Keratinocyte (primary cell): ENCODE results near the gene CISTR. TPM values are rescaled to one million over a fixed set of nuclear protein-coding genes. Genes with fewer than 3 reads are reported as not detected.

Source experiments
- DNase-seq: peaks from one replicate; pipeline ENCODE4 v3.0.0-alpha.2; 2011; ENCODE audit warnings: low read depth, missing footprints, low spot score
- FAIRE-seq: peaks from 2 replicates; lab custom pipeline; 2011; peaks lifted over from hg19 to GRCh38; lab: Jason Lieb, UNC
- H2AFZ ChIP-seq: 2 replicates; pipeline ENCODE4 v1.6.0; 2012; ENCODE audit warnings: low read length, control low read depth, inconsistent platforms; ENCODE audit not compliant: control insufficient read depth
- H3K27ac ChIP-seq: 2 replicates; pipeline ENCODE4 v1.5.1; 2011; ENCODE audit warnings: low read length; ENCODE audit not compliant: control insufficient read depth, insufficient read depth
- H3K27me3 ChIP-seq: 3 replicates; pipeline ENCODE4 v1.6.0; 2011; ENCODE audit warnings: low read length; ENCODE audit not compliant: control insufficient read depth, insufficient read depth; ENCODE audit errors: extremely low read depth
- H3K36me3 ChIP-seq, 2 experiments: 2 replicates in 1 of 2; 3 replicates in 1 of 2; pipeline ENCODE4 v1.5.1; 2011; ENCODE audit warnings: low read length in 2 of 2, mild to moderate bottlenecking in 1 of 2; ENCODE audit not compliant: control insufficient read depth in 2 of 2, insufficient read depth in 2 of 2; ENCODE audit errors: extremely low read depth in 1 of 2
- H3K4me1 ChIP-seq: 3 replicates; pipeline ENCODE4 v1.5.1; 2011; ENCODE audit warnings: low read length; ENCODE audit not compliant: control insufficient read depth, insufficient read depth; ENCODE audit errors: extremely low read depth
- H3K4me2 ChIP-seq: 3 replicates; pipeline ENCODE4 v1.6.0; 2011; ENCODE audit warnings: low read depth, low read length; ENCODE audit not compliant: control insufficient read depth, insufficient read depth; ENCODE audit errors: extremely low read depth
- H3K4me3 ChIP-seq, 3 experiments: fragments of 200-600 bp in 1 of 3; sonication (generic) in 1 of 3; 2 replicates in 2 of 3; 3 replicates in 1 of 3; pipeline ENCODE4 v1.5.1; 2011 to 2016; ENCODE audit warnings: low read length in 3 of 3, mild to moderate bottlenecking in 3 of 3, control low read depth in 2 of 3, inconsistent platforms in 1 of 3, low read depth in 1 of 3, mixed read lengths in 1 of 3, mixed run types in 1 of 3, moderate library complexity in 1 of 3; ENCODE audit not compliant: control insufficient read depth in 2 of 3, insufficient read depth in 2 of 3; ENCODE audit errors: extremely low read depth in 1 of 3
- H3K79me2 ChIP-seq: 2 replicates; pipeline ENCODE4 v1.6.0; 2012; ENCODE audit warnings: low read length; ENCODE audit not compliant: control insufficient read depth, insufficient read depth
- H3K9ac ChIP-seq: 3 replicates; pipeline ENCODE4 v1.6.0; 2011; ENCODE audit warnings: low read length; ENCODE audit not compliant: control insufficient read depth, insufficient read depth; ENCODE audit errors: extremely low read depth
- H3K9me1 ChIP-seq: 3 replicates; pipeline ENCODE4 v1.6.0; 2011; ENCODE audit warnings: low read length; ENCODE audit not compliant: control insufficient read depth, insufficient read depth; ENCODE audit errors: extremely low read depth
- H3K9me3 ChIP-seq: 2 replicates; pipeline ENCODE4 v1.5.1; 2012; ENCODE audit warnings: low read depth, low read length; ENCODE audit not compliant: control insufficient read depth
- H4K20me1 ChIP-seq: 3 replicates; pipeline ENCODE4 v1.6.0; 2011; ENCODE audit warnings: low read length; ENCODE audit not compliant: control insufficient read depth, insufficient read depth; ENCODE audit errors: extremely low read depth
- CTCF ChIP-seq, 3 experiments: IDR thresholded peaks in 1 of 3; conservative IDR thresholded peaks in 1 of 3; optimal IDR thresholded peaks in 1 of 3; 2 replicates in 2 of 3; 3 replicates in 1 of 3; pipeline versions ENCODE3 to v1.5.1; 2011; ENCODE audit warnings: low read length in 3 of 3, mild to moderate bottlenecking in 3 of 3, moderate library complexity in 2 of 3, control low read depth in 1 of 3, inconsistent platforms in 1 of 3; ENCODE audit not compliant: insufficient read depth in 2 of 3; ENCODE audit errors: extremely low read depth in 1 of 3
- EZH2 ChIP-seq: IDR thresholded peaks from one replicate; pipeline ENCODE4 v1.6.1; 2012; ENCODE audit warnings: inconsistent platforms, mild to moderate bottlenecking, low read length, moderate library complexity
- dilution Hi-C: fragments of 300-500 bp; cut with MboI; formaldehyde crosslinking; loops from one replicate; pipeline ENCODE4 v1.7.0; 2020; ENCODE audit warnings: low sequenced_read_pairs; ENCODE audit not compliant: extremely low pct_ligation_motif_present
- polyA plus RNA-seq, 5 experiments: library from polyadenylated mRNA; depleted of rRNA in 3 of 5; stranded (reverse) in 3 of 5; stranded (forward) in 1 of 5; unstranded in 1 of 5; fragments of >200 nt; gene quantifications; 1 replicate in 1 of 5; 2 replicates in 3 of 5; 3 replicates in 1 of 5; pipeline versions ENCODE4 v1.2.1 to v1.2.3, GENCODE V29; 2011 to 2012; ENCODE audit warnings: missing spikeins in 2 of 5, low read depth in 1 of 5, low replicate concordance in 1 of 5

CISTR gene
- polyA plus RNA-seq, 1 donor (not counting 4 experiments of a cell fraction or from before 2014, with no cell fraction given): not detected

GRCh38 chr12:53710091-53710490 lies 41.7 kb downstream of the CISTR start:
- Histone ChIP-seq H3K36me3 (peaks cover 1 to 16% of the 10 kb centered on the region in 2 experiments), H3K9ac (no peak overlapping the region), H3K27ac (no peak overlapping the region), H2AFZ (no peak overlapping the region), H3K27me3 (peaks cover 20% of the 10 kb centered on the region), H3K9me3 (no peaks in the 10 kb centered on the region), H4K20me1 (no peaks in the 10 kb centered on the region), H3K79me2 (no peaks in the 10 kb centered on the region), H3K4me2 (no peak overlapping the region), H3K4me3 (no peak overlapping the region), H3K4me1 (no peaks in the 10 kb centered on the region), H3K9me1 (no peaks in the 10 kb centered on the region)
- no peak for DNase-seq
- no peak for TF ChIP-seq CTCF (optimal IDR thresholded peaks at IDR 0.05 in 1 of 3, IDR thresholded peaks at IDR 0.05 in 1 of 3, conservative IDR thresholded peaks at IDR 0.05 in 1 of 3; ENCODE audit: extremely low read depth in 1 of 3, insufficient read depth in 2 of 3, low read length in 3 of 3)
- TF ChIP-seq EZH2: no peak
- dilution Hi-C loops: no loop called here
- no peak for FAIRE-seq

GRCh38 chr12:53709671-53710070 lies 42.1 kb downstream of the CISTR start:
- Histone ChIP-seq H3K27me3 (peaks cover 22% of the 10 kb centered on the region), H3K9ac (no peak overlapping the region), H2AFZ (no peak overlapping the region), H3K9me1 (no peaks in the 10 kb centered on the region), H3K27ac (no peak overlapping the region), H3K36me3 (peaks cover 0 to 16% of the 10 kb centered on the region in 2 experiments), H3K9me3 (no peaks in the 10 kb centered on the region), H3K4me1 (no peaks in the 10 kb centered on the region), H4K20me1 (no peaks in the 10 kb centered on the region), H3K79me2 (no peaks in the 10 kb centered on the region), H3K4me3 (no peak overlapping the region), H3K4me2 (no peak overlapping the region)
- dilution Hi-C loops: no loop called here
- DNase-seq: no peak
- TF ChIP-seq EZH2: no peak
- no peak for TF ChIP-seq CTCF (optimal IDR thresholded peaks at IDR 0.05 in 1 of 3, IDR thresholded peaks at IDR 0.05 in 1 of 3, conservative IDR thresholded peaks at IDR 0.05 in 1 of 3; ENCODE audit: extremely low read depth in 1 of 3, insufficient read depth in 2 of 3, low read length in 3 of 3)
- no peak for FAIRE-seq
